Measurements from ENCODE around the gene WNT4. TPM values are rescaled to one million over a fixed set of nuclear protein-coding genes. Genes with fewer than 3 reads are reported as not detected.

WNT4 gene
- total RNA-seq, 2 donors from 2014 or later = 0.44 TPM; not detected in 1

GRCh38 chr1:22115286-22115685 lies 27.6 kb downstream of the WNT4 start:
- no peak overlapping the region for H3K9ac ChIP-seq (ENCODE audit: extremely low read depth, low read length, poor library complexity, severe bottlenecking)
- no peaks in the 10 kb centered on the region for H3K9me3 ChIP-seq (ENCODE audit: control insufficient read depth, low read length)
- Mint-ChIP-seq H3K27me3 (ENCODE audit: insufficient read depth) (no peaks in the 10 kb centered on the region), H3K9me3 (no peaks in the 10 kb centered on the region), H3K27ac (peak overlapping the region; percentile 54), H3K4me1 (peaks cover 33% of the 10 kb centered on the region), H3K4me3 (no peak overlapping the region), H3K36me3 (ENCODE audit: low read depth) (peaks cover 27% of the 10 kb centered on the region)
- H3K4me1 ChIP-seq (ENCODE audit: control insufficient read depth, insufficient read depth, low read length) = peaks cover 6% of the 10 kb centered on the region
- DNase-seq = no peak
- H3K27me3 ChIP-seq (ENCODE audit: control insufficient read depth, insufficient read depth, low read length, poor library complexity, severe bottlenecking) = no peaks in the 10 kb centered on the region
- peaks cover 92% of the 10 kb centered on the region for H3K36me3 ChIP-seq (ENCODE audit: control insufficient read depth, insufficient read depth, low read length)
- no peak for TF ChIP-seq CTCF (conservative IDR thresholded peaks at IDR 0.05)
- H3K4me3 ChIP-seq (ENCODE audit: low read length) = no peak overlapping the region
- WGBS, 2 experiments (ENCODE audit: insufficient coverage in 1 of 2, insufficient read length in 1 of 2) = 86 to 95% methylated on average over 4 to 6 of the region's 6 CpGs
- H3K27ac ChIP-seq (ENCODE audit: low read depth, low read length) = peak overlapping the region; percentile 7

GRCh38 chr1:22114083-22115012 lies 28.5 kb downstream of the WNT4 start:
- H3K27me3 ChIP-seq (ENCODE audit: control insufficient read depth, insufficient read depth, low read length, poor library complexity, severe bottlenecking) = no peaks in the 10 kb centered on the region
- H3K9me3 ChIP-seq (ENCODE audit: control insufficient read depth, low read length) = no peaks in the 10 kb centered on the region
- H3K36me3 ChIP-seq (ENCODE audit: control insufficient read depth, insufficient read depth, low read length) = peaks cover 91% of the 10 kb centered on the region
- H3K9ac ChIP-seq (ENCODE audit: extremely low read depth, low read length, poor library complexity, severe bottlenecking) = no peak overlapping the region
- H3K9me3 Mint-ChIP-seq = no peaks in the 10 kb centered on the region
- no peak overlapping the region for H3K4me3 Mint-ChIP-seq
- no peak for TF ChIP-seq CTCF (conservative IDR thresholded peaks at IDR 0.05)
- 85 to 88% methylated on average over 6 to 18 of the region's 18 CpGs for WGBS, 2 experiments (ENCODE audit: insufficient coverage in 1 of 2, insufficient read length in 1 of 2)
- peaks cover 33% of the 10 kb centered on the region for H3K4me1 Mint-ChIP-seq
- no peak overlapping the region for H3K4me3 ChIP-seq (ENCODE audit: low read length)
- H3K27ac Mint-ChIP-seq = peak overlapping the region; percentile 54
- H3K27ac ChIP-seq (ENCODE audit: low read depth, low read length) = peak overlapping the region; percentile 36
- peaks cover 24% of the 10 kb centered on the region for H3K36me3 Mint-ChIP-seq (ENCODE audit: low read depth)
- peak; percentile 34 for DNase-seq
- H3K27me3 Mint-ChIP-seq (ENCODE audit: insufficient read depth) = no peaks in the 10 kb centered on the region
- H3K4me1 ChIP-seq (ENCODE audit: control insufficient read depth, insufficient read depth, low read length) = peaks cover 6% of the 10 kb centered on the region

- no peak for TF ChIP-seq CTCF (conservative IDR thresholded peaks at IDR 0.05)
- Mint-ChIP-seq H3K36me3 (ENCODE audit: low read depth) (peaks cover 39% of the 10 kb centered on the region), H3K27me3 (ENCODE audit: insufficient read depth) (no peaks in the 10 kb centered on the region), H3K9me3 (no peaks in the 10 kb centered on the region), H3K4me1 (peaks cover 33% of the 10 kb centered on the region), H3K4me3 (no peak overlapping the region), H3K27ac (no peak overlapping the region)
- H3K27ac ChIP-seq (ENCODE audit: low read depth, low read length) = peak overlapping the region; percentile 32
- H3K9me3 ChIP-seq (ENCODE audit: control insufficient read depth, low read length) = no peaks in the 10 kb centered on the region
- H3K4me1 ChIP-seq (ENCODE audit: control insufficient read depth, insufficient read depth, low read length) = peaks cover 6% of the 10 kb centered on the region
- H3K36me3 ChIP-seq (ENCODE audit: control insufficient read depth, insufficient read depth, low read length) = peaks cover 90% of the 10 kb centered on the region
- DNase-seq = peak; percentile 28
- H3K9ac ChIP-seq (ENCODE audit: extremely low read depth, low read length, poor library complexity, severe bottlenecking) = no peak overlapping the region
- H3K4me3 ChIP-seq (ENCODE audit: low read length) = no peak overlapping the region
- H3K27me3 ChIP-seq (ENCODE audit: control insufficient read depth, insufficient read depth, low read length, poor library complexity, severe bottlenecking) = no peaks in the 10 kb centered on the region
- whole genome bisulfite sequencing, 2 experiments (ENCODE audit: insufficient coverage in 1 of 2, insufficient read length in 1 of 2) = 86 to 95% methylated on average over 1 to 3 of the region's 3 CpGs
Observed at GRCh38 chr1:22112554-22112953, 30.3 kb downstream of the WNT4 start.
